ENCODE measurements around the gene NDUFA12.

DNA sequence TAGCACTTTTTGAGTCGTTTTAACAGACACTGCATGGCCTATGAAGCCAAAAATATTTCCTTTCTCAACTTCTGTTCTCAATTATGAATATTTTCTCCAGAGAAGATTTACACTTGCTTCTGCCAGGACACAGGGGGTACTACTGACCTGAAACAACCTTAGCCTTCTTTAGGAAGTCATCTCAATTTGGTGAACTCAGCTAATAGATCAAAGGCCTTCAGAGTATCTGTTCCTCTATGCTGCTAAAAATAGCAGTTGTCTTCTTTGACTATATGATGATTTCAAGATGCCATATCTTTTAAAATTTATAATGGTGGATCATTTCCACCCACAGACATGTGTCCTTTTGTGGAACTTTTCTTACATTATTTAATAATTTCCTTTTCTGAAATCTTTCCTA is 14.0 kb upstream of the NDUFA12 start:
- TF ChIP-seq SP1 (IDR thresholded peaks at IDR 0.05), result no peak
- no peak for TF ChIP-seq SUZ12 (IDR thresholded peaks at IDR 0.05)
- no peak for TF ChIP-seq HDGF (IDR thresholded peaks at IDR 0.05; ENCODE audit: borderline replicate concordance)
- no peak for TF ChIP-seq BHLHE40 (IDR thresholded peaks at IDR 0.05; ENCODE audit: borderline replicate concordance)
- no peak for TF ChIP-seq NFRKB (IDR thresholded peaks at IDR 0.05)
- no peak for TF ChIP-seq TARDBP (IDR thresholded peaks at IDR 0.05)
- no peak for TF ChIP-seq ELF4 (IDR thresholded peaks at IDR 0.05)
- TF ChIP-seq, protein P1, sequence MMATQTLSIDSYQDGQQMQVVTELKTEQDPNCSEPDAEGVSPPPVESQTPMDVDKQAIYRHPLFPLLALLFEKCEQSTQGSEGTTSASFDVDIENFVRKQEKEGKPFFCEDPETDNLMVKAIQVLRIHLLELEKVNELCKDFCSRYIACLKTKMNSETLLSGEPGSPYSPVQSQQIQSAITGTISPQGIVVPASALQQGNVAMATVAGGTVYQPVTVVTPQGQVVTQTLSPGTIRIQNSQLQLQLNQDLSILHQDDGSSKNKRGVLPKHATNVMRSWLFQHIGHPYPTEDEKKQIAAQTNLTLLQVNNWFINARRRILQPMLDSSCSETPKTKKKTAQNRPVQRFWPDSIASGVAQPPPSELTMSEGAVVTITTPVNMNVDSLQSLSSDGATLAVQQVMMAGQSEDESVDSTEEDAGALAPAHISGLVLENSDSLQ (IDR thresholded peaks at IDR 0.05), result no peak

Data from HEK293T (cell line).